HG02870 (cell line): ENCODE data around the gene SYNPR.
A peak's percentile ranks its signal among the peaks of the same experiment; 100 is the strongest.

Experiments
- ATAC-seq: cut with Tn5 transposase; IDR thresholded peaks from one replicate; pipeline ENCODE4 v1.9.1; 2021; ENCODE audit warnings: mild to moderate bottlenecking, moderate library complexity; ENCODE audit not compliant: unreplicated experiment

SYNPR gene

DNA sequence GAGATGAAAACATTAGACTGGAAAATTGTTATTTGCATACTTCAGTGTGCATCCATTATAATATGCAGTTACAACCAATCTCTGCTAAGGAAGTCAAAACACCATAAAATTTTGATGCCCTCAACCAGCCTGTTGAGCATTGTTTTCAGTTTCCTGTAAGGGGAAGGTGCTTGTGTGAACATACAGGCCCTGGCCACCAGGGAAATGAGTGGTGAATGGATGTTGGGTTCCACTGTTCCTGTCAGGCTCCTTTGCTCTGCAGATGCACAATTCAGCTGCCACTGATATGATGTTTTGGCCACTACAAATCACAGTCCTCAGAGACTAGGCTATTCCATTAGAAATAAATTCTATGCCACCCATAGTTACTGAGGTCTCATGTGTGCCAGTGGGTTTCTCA is 184.6 kb downstream of the SYNPR start:
- no peak for ATAC-seq

DNA sequence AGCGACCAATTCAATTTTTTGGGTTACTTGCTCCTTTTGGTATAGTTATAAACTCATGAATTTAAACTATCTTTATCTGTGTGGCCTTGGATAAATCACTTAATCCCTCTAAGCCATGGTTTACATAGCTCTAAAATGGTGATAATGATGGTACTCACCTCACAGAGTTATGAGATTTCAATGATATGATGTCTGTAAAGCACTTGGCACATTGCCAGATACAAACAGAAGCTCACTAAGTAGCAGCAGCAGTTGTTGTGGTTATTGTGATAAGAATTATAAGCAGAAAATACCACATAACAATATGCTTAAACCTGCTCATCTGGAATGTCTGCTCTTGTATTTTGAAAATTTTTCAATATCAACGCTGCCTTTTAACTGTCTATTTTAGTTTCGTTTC is 189.3 kb downstream of the SYNPR start:
- no peak for ATAC-seq

DNA sequence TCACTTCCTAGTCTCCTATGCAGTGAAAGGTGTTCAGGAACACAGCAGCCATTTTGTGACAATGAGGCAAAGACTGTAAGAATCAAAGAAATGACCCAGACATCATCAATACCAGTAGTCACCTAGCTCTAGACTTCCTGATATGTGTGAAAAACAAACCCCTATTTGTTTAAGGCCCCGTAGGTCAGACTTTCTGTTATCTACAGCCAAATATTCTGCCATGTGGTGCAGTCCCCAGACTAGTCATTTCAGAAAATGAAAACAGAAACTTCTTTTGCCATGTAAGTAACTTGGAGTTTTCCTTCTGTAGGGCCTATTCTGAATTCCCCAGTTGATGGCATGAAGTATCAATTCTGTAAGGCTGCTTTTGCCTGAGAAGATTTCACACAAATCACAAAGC is 192.6 kb downstream of the SYNPR start:
- ATAC-seq, result peak; percentile 60

DNA sequence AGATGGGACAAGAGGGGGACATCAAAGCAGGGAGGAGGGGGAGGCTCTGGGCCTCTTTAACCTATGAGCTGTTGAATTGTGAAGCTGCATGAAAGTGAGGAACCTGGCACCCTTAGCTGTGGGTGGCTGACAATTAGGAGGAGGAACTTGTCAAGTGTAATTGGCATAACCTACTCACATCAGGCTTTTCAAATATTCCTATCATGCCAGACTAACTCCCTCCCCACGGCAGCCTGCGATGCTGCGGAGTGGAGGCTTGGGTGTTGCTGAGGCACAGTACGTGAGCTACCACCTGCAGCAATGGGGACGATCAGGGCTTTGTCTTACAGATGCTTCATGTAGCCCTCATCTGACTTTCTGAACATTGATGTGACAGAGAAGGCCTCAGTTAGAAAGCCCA is 193.7 kb downstream of the SYNPR start:
- no peak for ATAC-seq

DNA sequence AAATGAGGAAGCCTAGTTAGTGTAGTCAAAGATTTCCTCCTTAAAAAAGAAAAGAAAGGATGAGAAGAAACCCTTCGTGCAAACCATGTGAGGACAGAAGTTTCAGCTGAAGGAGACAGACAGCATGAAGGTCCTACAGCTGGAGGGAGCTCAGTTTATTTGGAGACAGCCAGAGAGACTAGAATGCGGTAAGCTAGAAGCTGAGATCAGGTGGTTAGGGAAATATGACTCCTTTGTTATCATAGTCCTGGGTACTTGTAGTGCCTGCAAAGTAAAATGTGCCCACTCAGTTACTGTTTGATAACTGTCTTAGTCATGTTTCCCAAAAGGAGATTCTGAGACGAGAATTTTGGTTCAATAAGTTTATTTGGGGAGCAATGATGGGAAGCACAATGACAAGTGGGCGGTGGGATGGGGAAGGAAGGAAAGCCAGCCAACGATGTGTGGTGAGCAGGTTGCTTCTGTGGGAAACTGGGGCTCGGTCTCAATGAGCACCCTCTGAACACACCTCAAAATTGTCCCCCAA is 195.6 kb downstream of the SYNPR start:
- no peak for ATAC-seq

DNA sequence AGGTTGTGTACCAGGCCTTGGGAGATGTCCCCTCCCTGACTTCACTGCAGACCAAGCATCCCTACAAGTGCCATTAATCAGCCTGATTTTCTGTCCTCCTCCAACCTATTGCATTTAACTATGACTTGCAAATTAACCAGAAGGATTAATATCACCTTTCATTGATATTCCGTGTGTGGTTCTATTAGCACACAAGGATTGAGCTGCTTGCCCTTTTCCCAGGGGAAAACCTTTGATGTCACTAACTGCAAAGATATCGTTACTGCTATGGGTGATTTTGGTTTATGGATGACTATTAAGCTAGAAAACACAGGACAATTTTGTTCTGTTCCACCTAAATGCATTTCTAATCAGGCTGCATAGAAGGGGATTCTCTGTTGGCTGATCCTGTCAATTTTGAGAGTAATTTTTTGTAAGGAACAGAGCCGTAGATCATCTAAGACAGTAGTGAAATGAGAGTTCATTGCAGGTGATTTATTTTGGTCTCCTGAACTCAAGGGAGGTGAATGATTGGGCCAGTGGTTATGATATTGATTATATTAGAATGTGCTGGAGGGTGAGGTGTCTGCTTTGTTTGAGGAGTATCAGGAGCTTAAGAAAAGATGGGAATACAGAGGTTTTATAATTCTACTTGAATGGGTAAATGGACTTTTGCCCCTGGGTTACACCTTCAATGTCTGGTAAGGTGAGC is 196.9 kb downstream of the SYNPR start:
- ATAC-seq, result no peak

DNA sequence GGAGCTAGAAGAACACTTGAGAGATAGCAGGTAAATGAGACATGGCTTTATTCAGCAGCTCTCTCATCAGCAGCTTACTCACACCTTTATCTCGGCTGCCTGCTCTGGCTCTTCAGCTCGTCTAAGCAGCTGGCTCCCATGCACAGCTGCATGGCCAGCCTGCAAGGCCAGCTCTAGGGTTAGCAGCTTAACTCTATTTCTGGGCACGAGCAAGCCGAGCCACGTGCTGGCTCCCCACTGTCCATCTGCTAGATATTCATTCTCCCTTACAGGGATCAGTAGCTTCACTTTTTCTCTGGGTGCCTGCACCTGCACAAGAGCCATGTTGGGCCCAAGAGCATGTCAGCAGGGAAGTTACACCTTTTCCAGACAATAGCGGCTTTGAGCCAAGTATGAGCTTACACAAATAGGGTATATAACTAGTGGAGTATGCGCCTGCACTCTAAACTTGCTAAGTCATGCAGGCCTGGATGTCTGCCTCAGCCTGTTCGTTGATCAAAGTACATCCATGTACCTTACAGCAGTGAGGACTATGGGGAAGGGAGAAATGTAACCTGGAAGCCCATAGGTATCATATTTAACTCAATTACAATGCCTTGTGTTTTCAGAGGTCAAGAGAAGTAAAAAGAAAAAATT is 199.5 kb downstream of the SYNPR start:
- ATAC-seq, result no peak

DNA sequence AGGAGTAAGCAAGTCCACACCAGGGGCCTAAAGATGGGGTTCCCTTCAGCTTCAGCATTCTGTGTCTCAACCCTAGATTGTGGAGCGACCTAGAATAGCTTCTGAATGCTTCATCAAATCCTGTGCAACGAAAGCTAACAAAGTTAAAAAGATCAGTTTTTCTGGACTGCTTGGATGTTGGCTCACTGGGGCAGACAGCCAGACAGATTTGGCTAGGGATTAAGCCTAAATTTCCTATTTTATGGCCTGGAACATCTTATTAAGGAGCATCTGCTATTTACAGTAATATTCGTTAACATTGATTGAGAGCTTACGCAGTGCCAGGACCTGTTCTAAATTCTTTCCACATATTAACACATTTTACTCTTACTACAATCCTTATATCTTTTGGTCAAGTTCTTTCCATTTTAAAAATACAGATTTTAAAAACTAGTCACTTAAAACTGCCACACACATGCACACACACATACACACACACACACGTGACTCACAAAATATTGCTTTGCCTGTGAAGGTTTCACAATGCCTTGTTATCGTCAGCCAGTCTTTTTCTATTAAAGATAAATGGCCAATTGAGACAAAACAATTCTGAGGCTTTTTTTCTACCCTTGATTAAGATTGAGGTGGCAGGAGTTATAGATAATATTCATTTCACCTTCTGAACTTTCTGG is 201.0 kb downstream of the SYNPR start:
- no peak for ATAC-seq

DNA sequence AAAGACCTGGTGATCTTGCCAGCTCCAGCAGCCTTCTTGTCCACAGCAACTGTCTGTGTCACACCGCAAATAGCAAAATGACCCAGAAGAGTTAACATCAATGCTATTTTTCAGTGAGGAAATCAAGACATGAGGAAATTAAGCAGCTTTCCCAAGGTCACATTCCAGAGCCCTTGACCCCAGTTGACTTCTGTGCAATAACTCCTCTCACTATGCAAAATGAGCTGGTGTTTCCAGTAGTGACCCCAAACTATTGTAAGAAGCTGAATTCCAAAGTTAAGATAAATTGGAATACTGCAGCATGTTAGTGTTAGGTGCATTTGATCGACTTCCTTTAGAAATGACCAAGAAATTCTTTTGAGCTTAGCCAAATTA is 201.5 kb downstream of the SYNPR start:
- ATAC-seq, result no peak

DNA sequence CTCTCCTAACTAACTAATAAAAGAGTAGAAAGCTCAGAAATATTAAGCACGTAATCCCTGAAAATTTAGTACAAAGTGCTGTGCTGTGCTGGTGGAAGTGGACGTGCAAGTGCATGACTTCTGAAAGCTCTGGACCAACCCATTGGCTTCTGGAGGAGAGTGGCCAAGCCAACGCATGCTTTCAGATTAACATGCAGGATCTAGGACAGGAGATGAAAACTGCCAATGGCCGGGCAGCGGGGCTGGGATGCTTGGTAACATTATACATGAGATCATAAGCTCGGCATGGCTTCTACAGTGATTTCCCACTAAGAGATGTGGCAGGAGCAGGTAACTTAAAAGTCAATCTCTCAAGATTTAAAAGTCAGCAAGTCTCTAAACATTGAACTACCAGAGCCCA is 203.5 kb downstream of the SYNPR start:
- no peak for ATAC-seq

DNA sequence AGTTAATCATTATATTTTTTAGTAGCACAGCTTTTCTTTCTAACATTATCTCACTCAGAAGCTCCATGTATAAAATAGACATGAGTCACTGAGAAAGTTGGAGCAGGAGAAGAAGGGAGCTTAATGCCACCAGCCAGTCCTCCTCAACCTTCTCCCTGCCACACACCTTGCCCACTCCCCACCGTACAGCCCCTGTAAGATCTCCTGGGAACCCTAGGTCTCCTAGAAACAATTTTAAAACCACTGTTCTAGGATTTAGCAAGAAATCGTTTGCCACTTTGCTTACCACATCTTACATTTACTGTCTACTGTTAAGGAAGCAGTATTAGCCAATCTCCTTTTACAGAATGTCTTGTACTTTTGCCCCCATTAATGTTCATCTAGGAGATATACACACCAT is 204.2 kb downstream of the SYNPR start:
- ATAC-seq, result no peak

DNA sequence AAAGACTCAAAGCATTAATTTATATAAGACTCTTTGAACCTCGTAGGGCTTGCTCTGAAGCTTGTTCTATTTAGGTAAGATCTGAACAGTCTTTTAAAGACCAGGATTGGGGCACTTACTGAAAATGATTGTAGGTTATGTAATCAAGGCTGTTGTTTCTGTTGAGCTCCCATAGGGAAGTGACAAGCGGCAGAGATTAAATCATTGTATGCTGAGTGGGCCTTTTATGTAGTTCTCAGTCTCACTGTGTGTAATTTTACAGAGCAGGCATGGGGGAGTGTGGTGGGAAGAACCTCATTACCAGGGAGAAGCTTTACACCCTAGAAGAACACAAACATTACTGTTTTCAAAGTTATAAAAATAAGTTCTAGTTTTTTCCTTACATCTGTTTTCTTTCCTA is 214.4 kb downstream of the SYNPR start:
- no peak for ATAC-seq

DNA sequence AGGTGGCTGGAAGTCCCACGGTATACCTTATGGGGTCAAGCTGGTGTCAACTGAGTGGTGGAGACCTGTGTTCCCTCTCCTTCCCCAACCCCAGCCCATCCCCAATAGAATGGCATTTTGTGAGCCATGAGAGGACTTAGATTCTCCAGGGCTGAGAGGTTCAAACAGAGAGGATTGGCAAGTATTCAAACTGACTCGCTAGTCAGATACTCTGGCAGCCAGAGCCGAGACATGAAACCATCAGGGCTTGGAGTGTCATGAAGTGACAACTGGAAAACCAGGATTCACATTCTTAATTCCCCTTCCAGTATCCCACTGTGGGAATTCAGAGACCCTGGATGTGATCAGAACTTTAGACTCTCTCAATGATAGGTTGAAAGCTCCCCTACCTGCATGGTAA is 215.0 kb downstream of the SYNPR start:
- ATAC-seq, result no peak

DNA sequence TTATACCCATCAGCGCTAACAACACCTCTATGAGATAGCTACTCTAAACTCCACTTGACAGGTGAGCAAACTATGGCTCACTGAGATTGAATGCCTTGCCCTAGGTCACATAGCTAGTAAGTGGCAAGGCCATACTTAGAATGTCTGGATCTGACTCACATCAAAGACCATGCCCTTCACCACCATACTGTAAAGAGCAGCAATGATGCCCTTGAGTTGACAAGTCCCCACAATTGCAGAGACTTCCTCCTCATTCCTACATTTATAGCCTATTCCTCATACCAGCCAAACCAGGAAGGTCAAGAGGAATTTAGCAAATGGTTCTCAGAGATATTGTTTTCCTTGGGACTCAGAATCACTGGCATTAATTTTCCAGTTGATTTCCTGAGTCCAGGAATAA is 216.5 kb downstream of the SYNPR start:
- no peak for ATAC-seq

DNA sequence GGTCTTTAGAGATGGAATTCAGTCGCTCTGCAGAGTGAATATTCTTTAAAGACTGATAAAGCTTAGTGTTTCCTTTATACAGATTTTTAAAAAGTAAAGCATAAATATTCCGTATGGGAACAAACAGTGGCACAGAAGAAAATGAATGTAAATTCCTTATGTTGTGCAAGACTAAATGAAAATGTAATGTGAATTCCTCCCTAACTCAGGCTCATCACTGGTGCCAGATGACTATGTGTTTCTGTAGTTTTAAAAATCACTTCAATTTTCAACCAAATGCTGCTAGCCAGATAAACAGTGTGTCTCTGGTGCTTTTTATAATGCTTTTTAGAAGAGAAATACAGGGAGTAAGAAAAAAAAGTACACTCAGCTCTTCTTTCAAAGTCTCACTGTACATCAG is 219.5 kb downstream of the SYNPR start:
- no peak for ATAC-seq

DNA sequence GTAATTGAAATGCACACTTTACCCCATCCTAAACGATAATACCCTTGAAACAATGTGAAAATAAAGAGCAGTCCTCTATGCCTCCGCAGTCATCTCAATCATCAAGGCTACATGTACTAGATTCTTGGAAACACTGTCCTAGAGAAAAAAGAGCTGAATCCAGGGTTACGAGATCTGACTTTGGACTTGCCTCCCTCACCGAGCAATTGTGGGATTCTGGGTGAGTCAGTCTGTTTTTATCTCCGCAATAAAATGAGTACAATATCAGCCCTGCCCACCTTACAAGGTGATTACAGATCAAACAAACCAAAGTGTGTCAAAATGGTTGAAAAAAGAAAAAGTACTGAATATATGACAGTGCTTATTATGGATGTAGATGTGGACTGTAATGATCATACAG is 222.1 kb downstream of the SYNPR start:
- no peak for ATAC-seq

DNA sequence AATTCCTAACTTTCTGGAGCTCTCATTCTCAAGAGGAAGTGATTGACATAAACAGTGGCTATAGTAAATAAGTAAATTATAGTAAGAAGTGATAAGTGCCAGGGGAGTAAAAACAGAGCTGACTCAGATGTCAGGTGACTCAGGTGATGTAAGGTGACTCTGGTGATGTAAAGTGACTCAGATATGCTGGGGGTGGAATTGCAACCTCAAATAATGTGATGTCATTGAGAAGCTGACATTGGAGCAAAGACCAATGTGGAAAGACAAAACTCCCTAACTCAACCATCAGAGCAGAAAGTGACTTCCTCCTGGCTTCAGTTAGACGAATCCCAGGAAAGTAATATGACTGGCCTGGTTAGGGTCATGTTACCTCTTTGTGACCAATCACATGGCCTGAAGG is 230.2 kb downstream of the SYNPR start:
- ATAC-seq, result no peak

DNA sequence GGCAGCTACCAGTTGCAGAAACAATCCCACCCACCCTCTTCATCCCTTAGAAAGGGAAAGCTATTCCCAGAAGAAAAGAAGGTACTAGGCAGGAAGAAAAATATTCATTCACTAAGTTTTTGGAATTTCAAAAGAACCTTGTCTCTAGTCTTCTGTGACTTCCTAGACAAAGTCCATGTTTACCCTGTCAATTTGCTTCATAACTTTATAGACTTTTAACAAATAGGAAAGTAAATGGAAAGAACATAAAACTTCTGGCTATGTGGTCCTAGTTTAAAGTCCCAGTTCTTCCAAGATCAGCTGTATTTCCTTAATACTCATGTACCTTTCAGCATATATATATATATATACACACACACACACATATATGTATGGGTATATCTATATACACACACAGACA is 230.7 kb downstream of the SYNPR start:
- ATAC-seq, result no peak

DNA sequence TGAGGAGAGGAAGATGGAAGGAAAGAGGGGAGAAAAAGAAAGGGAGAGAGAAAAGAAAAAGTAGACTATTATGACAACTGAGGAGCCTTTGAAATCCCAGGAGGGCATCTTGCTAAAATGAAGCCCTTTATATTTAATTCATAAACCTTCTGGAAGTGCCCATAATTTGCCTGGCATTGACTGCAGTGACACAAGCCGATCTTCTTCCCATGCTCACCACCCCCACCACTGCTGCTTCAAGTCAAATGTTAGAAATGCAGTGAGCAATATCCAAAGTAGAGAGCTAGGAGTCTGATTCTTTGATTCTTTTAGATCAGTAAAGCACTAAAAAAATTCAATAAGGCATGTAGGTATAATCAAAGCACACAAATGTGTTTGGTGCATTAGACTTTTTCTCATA is 235.7 kb downstream of the SYNPR start:
- ATAC-seq, result no peak

DNA sequence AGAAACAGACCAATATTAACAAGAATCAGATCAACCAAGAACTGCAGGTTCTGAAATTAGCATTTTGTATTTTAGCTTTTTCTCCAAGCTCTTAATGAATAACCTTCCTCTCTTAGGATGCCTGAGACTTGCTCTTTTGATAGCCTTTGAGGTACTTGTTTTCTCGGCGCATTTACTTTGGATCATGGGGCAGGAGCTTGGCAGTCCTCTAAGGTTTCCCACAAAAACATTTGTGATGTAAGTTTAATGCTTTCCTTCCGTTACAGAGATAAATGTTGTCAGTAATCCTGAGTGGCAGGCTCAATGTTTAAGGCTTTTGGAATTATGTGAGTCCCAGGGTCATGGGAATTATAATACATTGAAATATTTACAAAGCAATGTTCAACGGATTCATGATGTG is 236.6 kb downstream of the SYNPR start:
- no peak for ATAC-seq

DNA sequence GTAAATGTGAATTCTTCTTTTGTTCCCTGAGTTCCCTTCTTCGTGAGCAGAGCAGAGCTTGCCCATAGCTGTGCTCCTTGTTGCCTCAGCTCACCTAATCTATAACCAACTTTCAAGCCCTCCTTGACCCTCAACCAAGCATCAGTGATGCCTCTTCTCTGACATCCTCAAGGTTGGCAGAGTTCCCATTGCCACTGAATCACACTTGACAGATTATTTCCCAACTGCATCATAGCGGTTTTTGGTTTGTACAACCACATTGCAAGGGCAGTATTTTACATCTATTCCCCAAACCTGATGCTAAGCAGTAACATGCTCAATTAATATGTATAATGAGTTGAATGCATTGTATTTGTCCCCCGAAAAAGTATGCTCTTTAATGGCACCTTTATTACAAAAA is 241.3 kb downstream of the SYNPR start:
- ATAC-seq, result no peak

DNA sequence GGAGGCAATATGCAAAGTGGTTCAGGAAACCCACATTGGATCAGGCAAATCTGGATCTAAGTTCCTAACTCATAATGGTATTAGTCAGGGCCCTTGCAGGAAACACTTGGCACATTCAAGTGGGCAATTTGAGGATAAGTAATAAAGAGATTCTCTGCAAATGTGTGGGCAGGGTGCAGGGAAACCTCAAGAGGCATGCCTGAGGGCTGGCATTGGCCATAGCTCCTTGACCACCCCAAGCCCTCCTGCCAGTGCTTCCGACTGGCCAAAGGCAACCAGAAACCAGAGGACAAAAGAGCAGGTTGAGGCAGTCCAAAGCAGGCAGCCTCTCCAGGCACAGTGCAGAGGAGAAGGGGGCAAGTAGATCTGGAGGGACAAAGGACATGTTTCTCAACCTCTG is 243.5 kb downstream of the SYNPR start:
- no peak for ATAC-seq
